GM12878 (cell line): ENCODE measurements around the gene CHEK1. TPM values are rescaled to one million over a fixed set of nuclear protein-coding genes. Genes with fewer than 3 reads are reported as not detected.

ENCODE experiments used
- ATAC-seq: fragments of 200-7000 bp; cut with Tn5 transposase; 3 replicates; pipeline ENCODE4 v1.9.1; 2020; ENCODE audit warnings: mild to moderate bottlenecking, moderate library complexity
- BruUV-seq: library from RNA; stranded (reverse); fragments of 400-500 nt; replicated peaks from 2 replicates; lab custom pipeline; 2021; lab: Mats Ljungman, UMichigan
- CTCF ChIA-PET: fragments of 300-600 bp; sonication (Branson Sonifier 250); formaldehyde crosslinking; extraction: SDS; loops from one replicate; lab custom pipeline; 2021; ENCODE audit warnings: inconsistent platforms; lab: Yijun Ruan, JAX
- POLR2A ChIA-PET: fragments of 350-600 bp; formaldehyde crosslinking; extraction: SDS; loops from one replicate; lab custom pipeline; 2021; ENCODE audit warnings: inconsistent platforms; lab: Charles Lee
- RAD21 ChIA-PET: fragments of 300-600 bp; sonication (Branson Sonifier 250); formaldehyde crosslinking; loops from one replicate; lab custom pipeline; 2023; ENCODE audit warnings: antibody characterized with exemption; ENCODE audit not compliant: unreplicated experiment; lab: Charles Lee
- SMC1A ChIA-PET: fragments of 300-600 bp; sonication (Branson Sonifier 250); formaldehyde crosslinking; loops from one replicate; lab custom pipeline; 2023; ENCODE audit not compliant: unreplicated experiment, uncharacterized antibody; lab: Charles Lee
- DNase-seq: peaks from one replicate; pipeline ENCODE4 v3.0.0-alpha.2; 2011; ENCODE audit warnings: low read depth, low spot score
- FAIRE-seq: peaks from 3 replicates; lab custom pipeline; 2011; peaks lifted over from hg19 to GRCh38; lab: Jason Lieb, UNC
- H2AFZ ChIP-seq: 2 replicates; pipeline ENCODE4 v1.6.0; 2011; ENCODE audit warnings: low read depth, low read length, control low read depth; ENCODE audit not compliant: control insufficient read depth
- H3K27ac ChIP-seq: 2 replicates; pipeline ENCODE4 v1.5.1; 2011; ENCODE audit warnings: control low read depth; ENCODE audit not compliant: control insufficient read depth, insufficient read depth
- H3K27me3 ChIP-seq, 2 experiments: replicated peaks in 1 of 2; 2 replicates each; pipeline versions ENCODE4 v1.6.0 to v1.6.1; 2011; ENCODE audit warnings: low read length in 1 of 2; ENCODE audit not compliant: control insufficient read depth in 2 of 2, insufficient read depth in 2 of 2
- H3K36me3 ChIP-seq, 2 experiments: 2 replicates each; pipeline ENCODE4 v1.5.1; 2011; ENCODE audit warnings: low read length in 1 of 2; ENCODE audit not compliant: control insufficient read depth in 2 of 2, insufficient read depth in 2 of 2
- H3K4me1 ChIP-seq: 2 replicates; pipeline ENCODE4 v1.6.1; 2011; ENCODE audit warnings: mild to moderate bottlenecking, low read length, moderate library complexity, mixed read lengths; ENCODE audit not compliant: control insufficient read depth, insufficient read depth
- H3K4me2 ChIP-seq: 2 replicates; pipeline ENCODE4 v1.6.0; 2011; ENCODE audit warnings: control low read depth; ENCODE audit not compliant: control insufficient read depth, insufficient read depth
- H3K4me3 ChIP-seq: fragments of 200-600 bp; sonication (generic); 2 replicates; pipeline ENCODE4 v1.5.1; 2016
- H3K79me2 ChIP-seq: 2 replicates; pipeline ENCODE4 v1.6.0; 2011; ENCODE audit warnings: low read length; ENCODE audit not compliant: control insufficient read depth, insufficient read depth
- H3K9ac ChIP-seq: 2 replicates; pipeline ENCODE4 v1.8.0; 2011; ENCODE audit warnings: low read length, control low read depth, mixed read lengths; ENCODE audit not compliant: control insufficient read depth, insufficient read depth
- H3K9me3 ChIP-seq: replicated peaks from 3 replicates; pipeline ENCODE4 v1.5.1; 2011; ENCODE audit warnings: mild to moderate bottlenecking, low read length; ENCODE audit not compliant: control insufficient read depth, insufficient read depth
- H4K20me1 ChIP-seq: 2 replicates; pipeline ENCODE4 v1.6.0; 2011; ENCODE audit not compliant: control insufficient read depth, insufficient read depth
- CHD1 ChIP-seq: IDR thresholded peaks from 2 replicates; pipeline ENCODE4 v1.6.1; 2012; ENCODE audit warnings: low read depth, low read length, improper control_type of control experiment
- CHD2 ChIP-seq: IDR thresholded peaks from 2 replicates; pipeline ENCODE4 v1.6.1; 2011; ENCODE audit warnings: low read depth, low read length, improper control_type of control experiment, borderline replicate concordance
- IKZF1 ChIP-seq: fragments of 450-650 bp; conservative IDR thresholded peaks from 2 replicates; pipeline ENCODE4 v1.6.1; 2017; ENCODE audit warnings: antibody characterized with exemption, mild to moderate bottlenecking
- IRF5 ChIP-seq: fragments of 450-650 bp; IDR thresholded peaks from 2 replicates; pipeline ENCODE4 v1.6.1; 2017; ENCODE audit warnings: borderline replicate concordance
- MLLT1 ChIP-seq: fragments of 450-650 bp; IDR thresholded peaks from 2 replicates; pipeline ENCODE4 v1.6.1; 2016; ENCODE audit warnings: mild to moderate bottlenecking
- RBBP5 ChIP-seq: fragments of 200-600 bp; sonication (generic); conservative IDR thresholded peaks from 2 replicates; pipeline ENCODE4 v1.6.1; 2016
- SMARCA5 ChIP-seq: fragments of 450-650 bp; IDR thresholded peaks from 2 replicates; pipeline ENCODE4 v1.6.1; 2017; ENCODE audit warnings: mild to moderate bottlenecking
- SPI1 ChIP-seq: IDR thresholded peaks from 2 replicates; pipeline ENCODE4 v1.6.1; 2011; ENCODE audit warnings: low read depth, mild to moderate bottlenecking, low read length, moderate library complexity, borderline replicate concordance; ENCODE audit not compliant: insufficient read depth
- TBL1XR1 ChIP-seq: IDR thresholded peaks from 2 replicates; pipeline ENCODE4 v1.6.1; 2012; ENCODE audit warnings: low read depth, low read length, improper control_type of control experiment
- YBX1 ChIP-seq: fragments of 450-650 bp; IDR thresholded peaks from 2 replicates; pipeline ENCODE4 v1.6.1; 2016; ENCODE audit warnings: antibody characterized with exemption
- ZNF217 ChIP-seq: fragments of 450-650 bp; IDR thresholded peaks from 2 replicates; pipeline ENCODE4 v1.6.1; 2017; ENCODE audit warnings: antibody characterized with exemption, mild to moderate bottlenecking
- whole genome bisulfite sequencing: methylation state at CpG from one replicate; pipeline ENCODE4 v1.1.6; 2016; ENCODE audit warnings: low lambda C conversion rate; ENCODE audit not compliant: insufficient replicate concordance, insufficient coverage; ENCODE audit errors: missing lambda C conversion rate; 5-methylcytosine and 5-hydroxymethylcytosine counted together
- in situ Hi-C: fragments of 300-500 bp; cut with MboI; formaldehyde crosslinking; loops from 9 replicates; pipeline ENCODE4 v1.14.3; 2018; ENCODE audit warnings: mixed read lengths
- intact Hi-C: fragments of 100-400 bp; cut with micrococcal nuclease; formaldehyde crosslinking; loops from one replicate; pipeline ENCODE4 v1.14.2; 2022; ENCODE audit not compliant: unreplicated experiment
- polyA plus RNA-seq, 11 experiments: library from polyadenylated mRNA; depleted of rRNA in 4 of 11; unstranded in 6 of 11; stranded (reverse) in 5 of 11; fragments of >200 nt; fragmentation: Nextera tagmentation in 4 of 11; fragmentation: Illumina TruSeq in 1 of 11; extraction: Ambion mirVana in 4 of 11; extraction: Trizol in 1 of 11; gene quantifications; 1 replicate in 1 of 11; 2 replicates in 10 of 11; pipeline versions ENCODE4 v1.2.1 to v1.2.3, GENCODE V29; 2011 to 2016; ENCODE audit warnings: inconsistent platforms in 2 of 11, missing spikeins in 2 of 11, low read depth in 1 of 11
- total RNA-seq, 4 experiments: library from RNA; depleted of rRNA in 3 of 4; stranded (reverse); fragments of >200 nt in 3 of 4; fragmentation: Illumina TruSeq in 1 of 4; extraction: Trizol in 1 of 4; gene quantifications; 2 replicates each; pipeline versions ENCODE4 v1.2.1 to v1.2.3, GENCODE V29; 2013 to 2021
- TF ChIP-seq, protein P1 (sequence below): IDR thresholded peaks from 2 replicates; pipeline ENCODE4 v1.6.1; 2011; ENCODE audit warnings: low read depth, low read length, improper control_type of control experiment, borderline replicate concordance
- TF ChIP-seq, protein P2 (sequence below): fragments of 450-650 bp; IDR thresholded peaks from 2 replicates; pipeline ENCODE4 v1.6.1; 2018; ENCODE audit warnings: borderline replicate concordance, mild to moderate bottlenecking; ENCODE audit not compliant: partially characterized antibody
- TF ChIP-seq, protein P3 (sequence below): fragments of 450-650 bp; IDR thresholded peaks from 2 replicates; pipeline ENCODE4 v1.6.1; 2016; ENCODE audit warnings: mild to moderate bottlenecking

The CHEK1 gene
- total and polyA plus RNA-seq, 10 of the 15 experiments (the other 5 are each of a cell fraction or from before 2014, with no cell fraction given) = 42.1 to 72.9 (median 65.6) TPM

- TF ChIP-seq CHD2 (no peak), CHD1 (no peak), IRF5 (no peak), ZNF217 (no peak), YBX1 (no peak), RBBP5 (no peak), TBL1XR1 (no peak)
- TF ChIP-seq, protein P1, sequence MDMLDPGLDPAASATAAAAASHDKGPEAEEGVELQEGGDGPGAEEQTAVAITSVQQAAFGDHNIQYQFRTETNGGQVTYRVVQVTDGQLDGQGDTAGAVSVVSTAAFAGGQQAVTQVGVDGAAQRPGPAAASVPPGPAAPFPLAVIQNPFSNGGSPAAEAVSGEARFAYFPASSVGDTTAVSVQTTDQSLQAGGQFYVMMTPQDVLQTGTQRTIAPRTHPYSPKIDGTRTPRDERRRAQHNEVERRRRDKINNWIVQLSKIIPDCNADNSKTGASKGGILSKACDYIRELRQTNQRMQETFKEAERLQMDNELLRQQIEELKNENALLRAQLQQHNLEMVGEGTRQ = no peak
- TF ChIP-seq, protein P2, sequence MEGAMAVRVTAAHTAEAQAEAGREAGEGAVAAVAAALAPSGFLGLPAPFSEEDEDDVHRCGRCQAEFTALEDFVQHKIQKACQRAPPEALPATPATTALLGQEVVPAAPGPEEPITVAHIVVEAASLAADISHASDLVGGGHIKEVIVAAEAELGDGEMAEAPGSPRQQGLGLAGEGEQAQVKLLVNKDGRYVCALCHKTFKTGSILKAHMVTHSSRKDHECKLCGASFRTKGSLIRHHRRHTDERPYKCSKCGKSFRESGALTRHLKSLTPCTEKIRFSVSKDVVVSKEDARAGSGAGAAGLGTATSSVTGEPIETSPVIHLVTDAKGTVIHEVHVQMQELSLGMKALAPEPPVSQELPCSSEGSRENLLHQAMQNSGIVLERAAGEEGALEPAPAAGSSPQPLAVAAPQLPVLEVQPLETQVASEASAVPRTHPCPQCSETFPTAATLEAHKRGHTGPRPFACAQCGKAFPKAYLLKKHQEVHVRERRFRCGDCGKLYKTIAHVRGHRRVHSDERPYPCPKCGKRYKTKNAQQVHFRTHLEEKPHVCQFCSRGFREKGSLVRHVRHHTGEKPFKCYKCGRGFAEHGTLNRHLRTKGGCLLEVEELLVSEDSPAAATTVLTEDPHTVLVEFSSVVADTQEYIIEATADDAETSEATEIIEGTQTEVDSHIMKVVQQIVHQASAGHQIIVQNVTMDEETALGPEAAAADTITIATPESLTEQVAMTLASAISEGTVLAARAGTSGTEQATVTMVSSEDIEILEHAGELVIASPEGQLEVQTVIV = no peak
Observed at GRCh38 chr11:125594958-125595357, 30.0 kb upstream of the CHEK1 start (continued).

- in situ Hi-C loops = no loop called here
- H3K4me1 ChIP-seq = no peaks in the 10 kb centered on the region
- H3K4me3 ChIP-seq = no peak overlapping the region
- 100% methylated on average over 2 of the region's 2 CpGs for WGBS
- ATAC-seq (no peak), DNase-seq (no peak), FAIRE-seq (no peak)
- no peak overlapping the region for H3K27ac ChIP-seq
- H3K36me3 ChIP-seq = peaks cover 12 to 35% of the 10 kb centered on the region in 2 experiments; a peak in 3 of 4 replicates
- no peaks in the 10 kb centered on the region for H4K20me1 ChIP-seq
- no peak overlapping the region for H3K4me2 ChIP-seq
- no peak overlapping the region for H2AFZ ChIP-seq
- SMC1A ChIA-PET = no interaction called here
- H3K27me3 ChIP-seq = no peaks in the 10 kb centered on the region
- no peaks in the 10 kb centered on the region for H3K9me3 ChIP-seq
- intact Hi-C loops = no loop called here
- POLR2A ChIA-PET = no interaction called here
- BruUV-seq = no TSS peak
- RAD21 ChIA-PET = no interaction called here
- H3K79me2 ChIP-seq = peaks cover 20% of the 10 kb centered on the region
- H3K9ac ChIP-seq = no peak overlapping the region
- CTCF ChIA-PET = interaction anchor here (0.6 kb wide), 1 partner anchor 30 kb away, joined by 3 read pairs; no protein-coding TSS in a partner anchor
- TF ChIP-seq MLLT1 (no peak), IKZF1 (no peak), SPI1 (no peak), SMARCA5 (no peak)
- TF ChIP-seq, protein P3, sequence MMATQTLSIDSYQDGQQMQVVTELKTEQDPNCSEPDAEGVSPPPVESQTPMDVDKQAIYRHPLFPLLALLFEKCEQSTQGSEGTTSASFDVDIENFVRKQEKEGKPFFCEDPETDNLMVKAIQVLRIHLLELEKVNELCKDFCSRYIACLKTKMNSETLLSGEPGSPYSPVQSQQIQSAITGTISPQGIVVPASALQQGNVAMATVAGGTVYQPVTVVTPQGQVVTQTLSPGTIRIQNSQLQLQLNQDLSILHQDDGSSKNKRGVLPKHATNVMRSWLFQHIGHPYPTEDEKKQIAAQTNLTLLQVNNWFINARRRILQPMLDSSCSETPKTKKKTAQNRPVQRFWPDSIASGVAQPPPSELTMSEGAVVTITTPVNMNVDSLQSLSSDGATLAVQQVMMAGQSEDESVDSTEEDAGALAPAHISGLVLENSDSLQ = no peak
Observed at GRCh38 chr11:125600663-125601062, 24.3 kb upstream of the CHEK1 start.
